HepG2 (cell line): ENCODE results near the gene USF2. TPM values are rescaled to one million over a fixed set of nuclear protein-coding genes. Genes with fewer than 3 reads are reported as not detected.

Experiments used
- ATAC-seq: fragments of 200-7000 bp; cut with Tn5 transposase; 3 replicates; pipeline ENCODE4 v1.9.1; 2020; ENCODE audit warnings: mild to moderate bottlenecking, moderate library complexity
- BruUV-seq: library from RNA; stranded (reverse); fragments of 400-500 nt; replicated peaks from 2 replicates; lab custom pipeline; 2021; lab: Mats Ljungman, UMichigan
- CTCF ChIA-PET: fragments of 300-600 bp; formaldehyde crosslinking; extraction: SDS; loops from one replicate; lab custom pipeline; 2021; ENCODE audit warnings: low total read pairs, inconsistent platforms, low intra/inter-chr PET ratio; lab: Yijun Ruan, JAX
- POLR2A ChIA-PET: fragments of 350-600 bp; sonication (Branson Sonifier 250); formaldehyde crosslinking; loops from one replicate; lab custom pipeline; 2020; ENCODE audit warnings: antibody characterized with exemption, inconsistent platforms; lab: Yijun Ruan, JAX
- DNase-seq: peaks from one replicate; pipeline ENCODE4 v3.0.0-alpha.2; 2015; ENCODE audit warnings: low spot score
- FAIRE-seq: peaks from 3 replicates; lab custom pipeline; 2011; peaks lifted over from hg19 to GRCh38; lab: Jason Lieb, UNC
- H2AFZ ChIP-seq: one replicate; pipeline ENCODE4 v1.6.1; 2011; ENCODE audit warnings: low read length, inconsistent platforms
- H3K27ac ChIP-seq: fragments of 300-600 bp; 3 replicates; pipeline ENCODE4 v1.8.0; 2011; ENCODE audit warnings: mixed run types, mild to moderate bottlenecking, mixed read lengths, low read length, inconsistent platforms; ENCODE audit not compliant: insufficient read depth; ENCODE audit errors: extremely low read length
- H3K27me3 ChIP-seq, 2 experiments: fragments of 200-600 bp in 1 of 2; 2 replicates in 1 of 2; 3 replicates in 1 of 2; pipeline versions ENCODE4 v1.6.0 to v1.8.0; 2011; ENCODE audit warnings: low read length in 2 of 2, mild to moderate bottlenecking in 2 of 2, moderate library complexity in 2 of 2, inconsistent platforms in 1 of 2; ENCODE audit not compliant: insufficient read depth in 2 of 2, control insufficient read depth in 1 of 2
- H3K36me3 ChIP-seq, 2 experiments: fragments of 200-600 bp in 1 of 2; replicated peaks in 1 of 2; 2 replicates in 1 of 2; 3 replicates in 1 of 2; pipeline versions ENCODE4 v1.5.1 to v1.8.0; 2011; ENCODE audit warnings: low read length in 2 of 2, inconsistent platforms in 1 of 2; ENCODE audit not compliant: insufficient read depth in 2 of 2, control insufficient read depth in 1 of 2
- H3K4me1 ChIP-seq: 2 replicates; pipeline ENCODE4 v1.5.1; 2012; ENCODE audit warnings: low read length, inconsistent platforms; ENCODE audit not compliant: insufficient read depth
- H3K4me2 ChIP-seq: 2 replicates; pipeline ENCODE4 v1.6.0; 2011; ENCODE audit warnings: low read depth, low read length, inconsistent platforms
- H3K4me3 ChIP-seq, 3 experiments: fragments of 200-600 bp in 1 of 3; sonication (generic), shearing (Covaris generic) in 1 of 3; replicated peaks in 1 of 3; 2 replicates each; pipeline ENCODE4 v1.5.1; 2011 to 2016; ENCODE audit warnings: low read length in 3 of 3, inconsistent platforms in 2 of 3, low read depth in 2 of 3, mild to moderate bottlenecking in 2 of 3, control low read depth in 1 of 3, mixed read lengths in 1 of 3; ENCODE audit not compliant: insufficient read depth in 1 of 3
- H3K79me2 ChIP-seq: one replicate; pipeline ENCODE4 v1.6.1; 2011; ENCODE audit warnings: low read length, inconsistent platforms; ENCODE audit not compliant: insufficient read depth
- H3K9ac ChIP-seq: 2 replicates; pipeline ENCODE4 v1.6.0; 2011; ENCODE audit warnings: mild to moderate bottlenecking, low read depth, low read length, inconsistent platforms; ENCODE audit not compliant: insufficient read depth
- H3K9me3 ChIP-seq: 2 replicates; pipeline ENCODE4 v1.5.1; 2012; ENCODE audit warnings: mild to moderate bottlenecking, low read length
- H4K20me1 ChIP-seq: 2 replicates; pipeline ENCODE4 v1.6.0; 2011; ENCODE audit warnings: inconsistent platforms, mild to moderate bottlenecking, low read length, moderate library complexity; ENCODE audit not compliant: insufficient read depth
- HDAC2 ChIP-seq: sonication (generic); formaldehyde crosslinking; IDR thresholded peaks from 2 replicates; pipeline ENCODE4 v1.4.0; 2020; ENCODE audit warnings: missing genetic modification reagents
- NR2F6 ChIP-seq, 2 experiments: IDR thresholded peaks; 2 replicates each; pipeline ENCODE4 v1.6.1; 2016; ENCODE audit warnings: antibody characterized with exemption in 1 of 2, mild to moderate bottlenecking in 1 of 2
- RBAK ChIP-seq: sonication (generic); formaldehyde crosslinking; IDR thresholded peaks from 2 replicates; pipeline ENCODE4 v1.5.1; 2020; ENCODE audit warnings: mild to moderate bottlenecking, missing genetic modification reagents
- RFXAP ChIP-seq: sonication (generic); formaldehyde crosslinking; IDR thresholded peaks from 2 replicates; pipeline ENCODE4 v1.4.0; 2020; ENCODE audit warnings: missing genetic modification reagents, borderline replicate concordance
- RNF2 ChIP-seq: fragments of 450-650 bp; conservative IDR thresholded peaks from 2 replicates; pipeline ENCODE4 v1.6.1; 2016; ENCODE audit warnings: low read depth
- XBP1 ChIP-seq: sonication (generic); formaldehyde crosslinking; IDR thresholded peaks from 2 replicates; pipeline ENCODE4 v1.5.0; 2020; ENCODE audit warnings: missing genetic modification reagents
- ZBTB26 ChIP-seq: IDR thresholded peaks from 2 replicates; pipeline ENCODE4 v1.6.1; 2016; ENCODE audit warnings: missing compliant biosample characterization, missing genetic modification reagents, borderline replicate concordance
- ZNF468 ChIP-seq: sonication (generic); formaldehyde crosslinking; IDR thresholded peaks from 2 replicates; pipeline ENCODE4 v1.8.0; 2022; ENCODE audit warnings: mild to moderate bottlenecking, moderate library complexity, missing genetic modification reagents
- ZNF605 ChIP-seq: sonication (generic); formaldehyde crosslinking; IDR thresholded peaks from 2 replicates; pipeline ENCODE4 v1.8.0; 2022; ENCODE audit warnings: mild to moderate bottlenecking, missing genetic modification reagents
- ZNF704 ChIP-seq: sonication (generic); formaldehyde crosslinking; IDR thresholded peaks from 2 replicates; pipeline ENCODE4 v1.8.1; 2023; ENCODE audit warnings: mild to moderate bottlenecking, inconsistent platforms, moderate library complexity, missing genetic modification reagents, borderline replicate concordance
- ZNF781 ChIP-seq: sonication (generic); formaldehyde crosslinking; IDR thresholded peaks from 2 replicates; pipeline ENCODE4 v1.5.1; 2020; ENCODE audit warnings: borderline replicate concordance, mild to moderate bottlenecking, missing genetic modification reagents; ENCODE audit errors: not compliant biosample characterization
- WGBS: methylation state at CpG from one replicate; pipeline ENCODE4 v1.1.6; 2017; ENCODE audit warnings: low lambda C conversion rate; 5-methylcytosine and 5-hydroxymethylcytosine counted together
- in situ Hi-C: cut with HindIII; loops from 2 replicates; pipeline ENCODE4 v1.10.0; 2017; ENCODE audit warnings: low pct_unique_long_range_greater_than_20kb; ENCODE audit not compliant: extremely low pct_ligation_motif_present
- intact Hi-C: fragments of 100-400 bp; cut with micrococcal nuclease; formaldehyde crosslinking; loops from one replicate; pipeline ENCODE4 v1.10.0; 2022; ENCODE audit not compliant: unreplicated experiment
- polyA plus RNA-seq, 8 experiments: library from polyadenylated mRNA; depleted of rRNA in 3 of 8; stranded (reverse) in 7 of 8; unstranded in 1 of 8; fragments of >200 nt; fragmentation: Illumina TruSeq in 4 of 8; extraction: Trizol in 4 of 8; gene quantifications; 2 replicates each; pipeline versions ENCODE4 v1.2.1 to v1.2.3, GENCODE V29; 2011 to 2016; ENCODE audit warnings: low read depth in 4 of 8, missing spikeins in 1 of 8, mixed read lengths in 1 of 8; ENCODE audit not compliant: insufficient read depth in 1 of 8
- total RNA-seq, 5 experiments: library from RNA; depleted of rRNA; stranded (reverse); fragments of >200 nt; fragmentation: Illumina TruSeq; extraction: Trizol; gene quantifications; 2 replicates each; pipeline ENCODE4 v1.2.3, GENCODE V29; 2016; ENCODE audit warnings: low read depth in 1 of 5

USF2 gene
- total and polyA plus RNA-seq, 2 of the 13 experiments (the other 11 are each of a cell fraction or from before 2014, with no cell fraction given), result 54.9 to 106 TPM

GRCh38 chr19:35302446-35302845 is 33.7 kb downstream of the USF2 start:
- in situ Hi-C loops, result no loop called here
- no peak overlapping the region for H2AFZ ChIP-seq
- H3K9me3 ChIP-seq, result no peaks in the 10 kb centered on the region
- H3K4me3 ChIP-seq, result no peak overlapping the region
- no peak for TF ChIP-seq XBP1 (CRISPR knock-in tag)
- TF ChIP-seq RBAK, result no peak
- TF ChIP-seq ZNF605 (CRISPR knock-in tag), result no peak
- TF ChIP-seq RNF2, result no peak
- TF ChIP-seq HDAC2 (CRISPR knock-in tag), result no peak
- no peak for TF ChIP-seq ZNF704
- TF ChIP-seq ZNF468 (CRISPR knock-in tag), result no peak
- TF ChIP-seq ZNF781 (CRISPR knock-in tag), result no peak
- no peak for TF ChIP-seq NR2F6 (IDR thresholded peaks at IDR 0.05)
- TF ChIP-seq NR2F6 (CRISPR knock-in tag; IDR thresholded peaks at IDR 0.05), result no peak
- no peak for TF ChIP-seq ZBTB26 (CRISPR knock-in tag)
- no peak for TF ChIP-seq RFXAP (CRISPR knock-in tag)
- TF ChIP-seq, all 625 proteins: peak for 0
- Histone ChIP-seq H3K79me2 (no peaks in the 10 kb centered on the region), H3K27ac (no peak overlapping the region), H3K4me1 (peaks cover 29% of the 10 kb centered on the region), H3K4me2 (no peak overlapping the region), H3K27me3 (no peaks in the 10 kb centered on the region), H3K36me3 (no peaks in the 10 kb centered on the region), H3K9ac (no peak overlapping the region), H4K20me1 (no peaks in the 10 kb centered on the region)
- 94% methylated on average over 8 of the region's 16 CpGs for WGBS
- DNase-seq (no peak), ATAC-seq (no peak), FAIRE-seq (no peak)
- intact Hi-C loops, result no loop called here
- POLR2A ChIA-PET, result no interaction called here
- BruUV-seq, result no TSS peak
- CTCF ChIA-PET, result no interaction called here
